KMS-11 (cell line): ENCODE data around the gene RANGRF.

Experiments used
- H2AFZ ChIP-seq: fragments of 200-600 bp; sonication (generic); 2 replicates; pipeline ENCODE4 v1.6.1; 2016; ENCODE audit warnings: antibody characterized with exemption, mixed run types, low read depth
- H3K27ac ChIP-seq: fragments of 200-600 bp; sonication (generic); 2 replicates; pipeline ENCODE4 v1.6.1; 2016; ENCODE audit warnings: mild to moderate bottlenecking, mixed run types
- H3K27me3 ChIP-seq: fragments of 200-600 bp; sonication (generic); 2 replicates; pipeline ENCODE4 v1.6.1; 2017; ENCODE audit warnings: mild to moderate bottlenecking, low read depth, mixed run types, moderate library complexity; ENCODE audit not compliant: insufficient read depth
- H3K36me3 ChIP-seq: fragments of 200-600 bp; sonication (generic); 2 replicates; pipeline ENCODE4 v1.6.1; 2017; ENCODE audit warnings: mild to moderate bottlenecking, mixed run types; ENCODE audit not compliant: insufficient read depth
- H3K4me1 ChIP-seq: fragments of 200-600 bp; sonication (generic); 2 replicates; pipeline ENCODE4 v1.6.1; 2016; ENCODE audit warnings: mild to moderate bottlenecking, low read depth, mixed run types; ENCODE audit not compliant: poor library complexity, severe bottlenecking
- H3K4me2 ChIP-seq: fragments of 200-600 bp; sonication (generic); 2 replicates; pipeline ENCODE4 v1.7.0; 2016; ENCODE audit warnings: mild to moderate bottlenecking, mixed run types
- H3K4me3 ChIP-seq: fragments of 200-600 bp; sonication (generic); IDR thresholded peaks from 2 replicates; pipeline ENCODE4 v1.6.1; 2017; ENCODE audit warnings: low read depth, low read length, mixed read lengths; ENCODE audit not compliant: insufficient read depth
- H3K79me2 ChIP-seq: fragments of 200-600 bp; sonication (generic); 2 replicates; pipeline ENCODE4 v1.6.1; 2016; ENCODE audit warnings: low read depth, mixed run types; ENCODE audit not compliant: insufficient read depth
- H3K9ac ChIP-seq: fragments of 200-600 bp; sonication (generic); 2 replicates; pipeline ENCODE4 v1.6.1; 2016; ENCODE audit warnings: mild to moderate bottlenecking, mixed run types
- H4K20me1 ChIP-seq: fragments of 200-600 bp; sonication (generic); 2 replicates; pipeline ENCODE4 v1.6.1; 2016; ENCODE audit warnings: mild to moderate bottlenecking, mixed run types; ENCODE audit not compliant: insufficient read depth
- TF ChIP-seq, protein P1 (sequence below): fragments of 200-600 bp; sonication (generic); conservative IDR thresholded peaks from 2 replicates; pipeline ENCODE4 v1.6.1; 2017; ENCODE audit warnings: low read depth, mild to moderate bottlenecking, antibody characterized with exemption, low read length, moderate library complexity, mixed read lengths

The RANGRF gene

DNA sequence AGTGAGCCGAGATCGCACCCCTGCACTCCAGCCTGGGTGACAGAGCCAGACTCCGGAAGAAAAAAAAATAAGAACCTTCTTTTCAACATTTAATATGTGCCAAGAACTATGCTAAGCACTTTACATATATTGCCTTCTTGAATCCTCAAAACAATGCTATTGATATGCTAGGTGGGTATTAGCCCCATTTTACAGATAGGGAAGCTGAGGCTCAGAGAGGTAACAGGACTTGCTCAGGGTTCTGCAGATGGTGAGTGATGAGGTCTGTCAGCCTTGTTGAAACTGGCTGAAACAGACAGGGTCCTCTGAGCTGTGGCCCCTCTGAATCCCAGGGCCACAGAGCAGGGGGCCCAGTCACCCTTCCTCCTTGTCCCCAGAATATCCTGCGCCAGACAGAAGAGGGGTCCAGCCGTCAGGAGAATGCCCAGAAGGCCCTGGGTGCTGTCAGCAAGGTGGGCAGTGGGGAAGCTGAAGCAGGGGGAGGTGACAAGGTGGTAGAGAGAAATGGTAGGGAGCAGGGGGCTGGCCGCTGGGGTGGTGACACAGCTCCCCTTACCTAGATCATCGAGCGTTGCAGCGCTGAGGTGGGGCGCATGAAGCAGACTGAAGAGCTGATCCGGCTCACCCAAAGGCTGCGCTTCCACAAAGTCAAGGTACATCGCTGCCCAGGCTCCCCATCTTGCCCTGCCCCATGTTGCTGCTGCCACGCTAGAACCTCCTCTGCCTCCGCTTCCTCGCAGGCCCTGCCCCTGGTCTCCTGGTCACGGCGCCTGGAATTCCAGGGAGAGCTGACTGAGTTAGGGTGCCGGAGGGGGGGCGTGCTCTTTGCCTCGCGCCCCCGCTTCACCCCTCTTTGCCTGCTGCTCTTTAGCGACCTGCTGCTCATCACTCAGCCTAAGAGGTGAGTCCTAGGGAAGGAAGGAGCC, 29.8 kb downstream of the RANGRF start:
- no peaks in the 10 kb centered on the region for H3K27me3 ChIP-seq
- no peak overlapping the region for H3K4me3 ChIP-seq
- no peaks in the 10 kb centered on the region for H3K4me1 ChIP-seq
- H4K20me1 ChIP-seq: no peaks in the 10 kb centered on the region
- TF ChIP-seq, protein P1, sequence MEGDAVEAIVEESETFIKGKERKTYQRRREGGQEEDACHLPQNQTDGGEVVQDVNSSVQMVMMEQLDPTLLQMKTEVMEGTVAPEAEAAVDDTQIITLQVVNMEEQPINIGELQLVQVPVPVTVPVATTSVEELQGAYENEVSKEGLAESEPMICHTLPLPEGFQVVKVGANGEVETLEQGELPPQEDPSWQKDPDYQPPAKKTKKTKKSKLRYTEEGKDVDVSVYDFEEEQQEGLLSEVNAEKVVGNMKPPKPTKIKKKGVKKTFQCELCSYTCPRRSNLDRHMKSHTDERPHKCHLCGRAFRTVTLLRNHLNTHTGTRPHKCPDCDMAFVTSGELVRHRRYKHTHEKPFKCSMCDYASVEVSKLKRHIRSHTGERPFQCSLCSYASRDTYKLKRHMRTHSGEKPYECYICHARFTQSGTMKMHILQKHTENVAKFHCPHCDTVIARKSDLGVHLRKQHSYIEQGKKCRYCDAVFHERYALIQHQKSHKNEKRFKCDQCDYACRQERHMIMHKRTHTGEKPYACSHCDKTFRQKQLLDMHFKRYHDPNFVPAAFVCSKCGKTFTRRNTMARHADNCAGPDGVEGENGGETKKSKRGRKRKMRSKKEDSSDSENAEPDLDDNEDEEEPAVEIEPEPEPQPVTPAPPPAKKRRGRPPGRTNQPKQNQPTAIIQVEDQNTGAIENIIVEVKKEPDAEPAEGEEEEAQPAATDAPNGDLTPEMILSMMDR: no peak
- no peaks in the 10 kb centered on the region for H3K79me2 ChIP-seq
- H2AFZ ChIP-seq: no peak overlapping the region
- no peak overlapping the region for H3K4me2 ChIP-seq
- no peak overlapping the region for H3K9ac ChIP-seq
- no peak overlapping the region for H3K27ac ChIP-seq
- H3K36me3 ChIP-seq: no peaks in the 10 kb centered on the region

DNA sequence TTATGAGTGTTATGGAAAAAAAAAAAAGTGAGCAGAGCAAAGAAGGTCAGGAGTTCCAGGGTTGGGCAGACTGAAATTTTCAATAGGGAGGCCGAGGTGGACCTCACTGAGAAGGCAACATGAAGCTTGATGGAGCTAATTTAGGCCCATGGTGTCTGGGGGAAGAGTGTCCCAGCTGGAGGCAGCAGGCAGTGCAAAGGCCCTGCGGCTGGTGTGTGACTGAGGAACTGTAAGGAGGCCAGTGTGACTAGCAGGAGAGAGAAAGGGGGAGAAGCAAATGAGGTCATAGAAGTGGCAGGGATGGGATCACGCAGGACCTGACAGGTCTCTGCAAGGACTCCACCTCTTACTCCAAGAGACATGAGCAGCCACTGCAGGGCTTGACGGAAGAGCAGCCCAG, 31.8 kb downstream of the RANGRF start:
- Histone ChIP-seq H3K4me1 (no peaks in the 10 kb centered on the region), H2AFZ (no peak overlapping the region), H3K4me3 (no peak overlapping the region), H4K20me1 (no peaks in the 10 kb centered on the region), H3K27ac (no peak overlapping the region), H3K4me2 (no peak overlapping the region), H3K36me3 (no peaks in the 10 kb centered on the region), H3K27me3 (no peaks in the 10 kb centered on the region), H3K79me2 (no peaks in the 10 kb centered on the region), H3K9ac (no peak overlapping the region)
- TF ChIP-seq, protein P1: no peak

DNA sequence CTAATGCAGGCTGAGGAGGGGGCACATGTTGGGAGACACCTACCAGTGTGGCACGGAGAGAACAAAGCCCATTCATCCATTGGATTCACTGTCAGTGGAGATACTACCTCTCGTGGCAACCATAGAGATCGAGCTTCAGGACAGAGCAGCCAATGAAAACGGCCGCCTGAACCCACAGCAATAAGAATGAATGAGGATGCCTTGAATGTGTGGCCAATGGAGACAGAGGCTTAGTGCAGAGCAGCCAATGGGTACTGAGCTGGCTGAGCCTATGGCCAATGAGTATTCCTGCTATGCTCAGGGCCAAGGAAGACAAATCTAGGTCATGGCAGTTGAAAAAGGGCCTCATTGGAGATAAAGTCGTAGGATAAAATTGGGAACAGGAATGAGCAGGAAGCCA, 32.5 kb downstream of the RANGRF start:
- Histone ChIP-seq H3K9ac (no peak overlapping the region), H4K20me1 (no peaks in the 10 kb centered on the region), H3K4me2 (no peak overlapping the region), H3K4me3 (no peak overlapping the region), H2AFZ (no peak overlapping the region), H3K36me3 (no peaks in the 10 kb centered on the region), H3K79me2 (no peaks in the 10 kb centered on the region), H3K27me3 (no peaks in the 10 kb centered on the region), H3K27ac (no peak overlapping the region), H3K4me1 (no peaks in the 10 kb centered on the region)
- TF ChIP-seq, protein P1: no peak

DNA sequence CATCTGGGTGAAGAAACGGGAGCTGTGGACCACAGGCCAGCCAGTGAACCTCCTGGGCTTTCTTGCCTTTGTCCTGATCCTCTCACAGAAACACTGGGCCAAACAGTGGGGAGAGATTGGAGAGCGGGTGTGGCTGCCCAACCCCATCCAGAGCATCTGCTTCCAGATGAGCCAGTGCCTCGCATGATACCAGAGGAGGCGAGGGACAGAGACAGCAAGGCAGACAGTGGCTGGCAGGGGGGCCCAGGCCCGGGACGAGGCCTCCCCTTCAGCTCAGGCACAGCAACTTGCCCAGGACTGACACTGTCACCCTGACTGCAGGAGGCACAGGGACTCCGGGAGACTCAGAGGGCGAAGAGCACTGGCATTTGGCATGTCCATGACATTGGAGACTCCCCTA, 33.6 kb downstream of the RANGRF start:
- Histone ChIP-seq H2AFZ (no peak overlapping the region), H3K4me1 (no peaks in the 10 kb centered on the region), H3K36me3 (no peaks in the 10 kb centered on the region), H4K20me1 (no peaks in the 10 kb centered on the region), H3K27me3 (no peaks in the 10 kb centered on the region), H3K79me2 (no peaks in the 10 kb centered on the region), H3K27ac (no peak overlapping the region), H3K4me3 (no peak overlapping the region), H3K4me2 (no peak overlapping the region), H3K9ac (no peak overlapping the region)
- TF ChIP-seq, protein P1: no peak
